Measurements from ENCODE around the gene ZC2HC1B. TPM values are rescaled to one million over a fixed set of nuclear protein-coding genes. Genes with fewer than 3 reads are reported as not detected.

Gene ZC2HC1B
- total RNA-seq, 1 experiment from 2014 or later, result not detected

- ChIA-PET CTCF (interaction anchor here (1.3 kb wide), 1 partner anchor 41 kb away, joined by 4 read pairs; no protein-coding TSS in a partner anchor), POLR2A (interaction anchor here (1.4 kb wide), 1 partner anchor 28 kb away, joined by 3 read pairs; the partner anchor contains the start of gene PLAGL1)
- no peak for TF ChIP-seq CTCF (IDR thresholded peaks at IDR 0.05; ENCODE audit: unreplicated experiment)
- Mint-ChIP-seq H3K9me3 (ENCODE audit: unreplicated experiment) (no peaks in the 10 kb centered on the region), H3K27me3 (ENCODE audit: insufficient read depth, unreplicated experiment) (no peaks in the 10 kb centered on the region), H3K27ac (ENCODE audit: low read depth, unreplicated experiment) (no peak overlapping the region), H3K4me3 (ENCODE audit: unreplicated experiment) (no peak overlapping the region), H3K36me3 (ENCODE audit: insufficient read depth, unreplicated experiment) (no peaks in the 10 kb centered on the region), H3K4me1 (ENCODE audit: insufficient read depth, unreplicated experiment) (no peaks in the 10 kb centered on the region)
- intact Hi-C loops (cut with micrococcal nuclease), result no loop called here
- BruUV-seq (replicated peaks), result no TSS peak
- DNase-seq (ENCODE audit: unreplicated experiment), result no peak
These were observed 116.6 kb downstream of the ZC2HC1B start for GRCh38 chr6:143980921-143981320.

- H3K27me3 Mint-ChIP-seq (ENCODE audit: insufficient read depth, unreplicated experiment), result no peaks in the 10 kb centered on the region
- ChIA-PET POLR2A (no interaction called here), CTCF (no interaction called here)
- H3K4me1 Mint-ChIP-seq (ENCODE audit: insufficient read depth, unreplicated experiment), result no peaks in the 10 kb centered on the region
- no peaks in the 10 kb centered on the region for H3K9me3 Mint-ChIP-seq (ENCODE audit: unreplicated experiment)
- H3K4me3 Mint-ChIP-seq (ENCODE audit: unreplicated experiment), result no peak overlapping the region
- no peak for TF ChIP-seq CTCF (IDR thresholded peaks at IDR 0.05; ENCODE audit: unreplicated experiment)
- no peak overlapping the region for H3K27ac Mint-ChIP-seq (ENCODE audit: low read depth, unreplicated experiment)
- H3K36me3 Mint-ChIP-seq (ENCODE audit: insufficient read depth, unreplicated experiment), result no peaks in the 10 kb centered on the region
- DNase-seq (ENCODE audit: unreplicated experiment), result no peak
- intact Hi-C loops (cut with micrococcal nuclease), result no loop called here
- no TSS peak for BruUV-seq (replicated peaks)
These were observed 118.7 kb downstream of the ZC2HC1B start for GRCh38 chr6:143982968-143983367.

GRCh38 chr6:143984666-143985065 is 120.4 kb downstream of the ZC2HC1B start:
- H3K27ac Mint-ChIP-seq (ENCODE audit: low read depth, unreplicated experiment), result no peak overlapping the region
- no peaks in the 10 kb centered on the region for H3K4me1 Mint-ChIP-seq (ENCODE audit: insufficient read depth, unreplicated experiment)
- no peak for DNase-seq (ENCODE audit: unreplicated experiment)
- no peaks in the 10 kb centered on the region for H3K9me3 Mint-ChIP-seq (ENCODE audit: unreplicated experiment)
- ChIA-PET POLR2A (no interaction called here), CTCF (interaction anchor here (0.6 kb wide), 1 partner anchor 28 kb away, joined by 3 read pairs; no protein-coding TSS in a partner anchor)
- BruUV-seq (replicated peaks), result no TSS peak
- no peaks in the 10 kb centered on the region for H3K27me3 Mint-ChIP-seq (ENCODE audit: insufficient read depth, unreplicated experiment)
- intact Hi-C loops (cut with micrococcal nuclease), result no loop called here
- TF ChIP-seq CTCF (IDR thresholded peaks at IDR 0.05; ENCODE audit: unreplicated experiment), result no peak
- H3K4me3 Mint-ChIP-seq (ENCODE audit: unreplicated experiment), result no peak overlapping the region
- no peaks in the 10 kb centered on the region for H3K36me3 Mint-ChIP-seq (ENCODE audit: insufficient read depth, unreplicated experiment)

GRCh38 chr6:143986463-143987065 is 122.3 kb downstream of the ZC2HC1B start:
- Mint-ChIP-seq H3K4me1 (ENCODE audit: insufficient read depth, unreplicated experiment) (no peaks in the 10 kb centered on the region), H3K4me3 (ENCODE audit: unreplicated experiment) (no peak overlapping the region), H3K27ac (ENCODE audit: low read depth, unreplicated experiment) (no peak overlapping the region), H3K9me3 (ENCODE audit: unreplicated experiment) (peaks cover 6% of the 10 kb centered on the region), H3K36me3 (ENCODE audit: insufficient read depth, unreplicated experiment) (no peaks in the 10 kb centered on the region), H3K27me3 (ENCODE audit: insufficient read depth, unreplicated experiment) (no peaks in the 10 kb centered on the region)
- DNase-seq (ENCODE audit: unreplicated experiment), result no peak
- intact Hi-C loops (cut with micrococcal nuclease), result no loop called here
- POLR2A ChIA-PET, result no interaction called here
- CTCF ChIA-PET, result interaction anchor here (0.5 to 0.6 kb wide), 2 partner anchors 66 to 194 kb away, joined by 3 read pairs; no protein-coding TSS in a partner anchor
- no TSS peak for BruUV-seq (replicated peaks)
- TF ChIP-seq CTCF (IDR thresholded peaks at IDR 0.05; ENCODE audit: unreplicated experiment), result no peak

Other genes with a start within 250 kb of the ZC2HC1B start
- gene PHACTR2, start 186.5 kb upstream of the ZC2HC1B start, total RNA-seq (2022), result 30.0 and 34.4 TPM in 2 replicates
- gene LTV1, start 21.1 kb upstream of the ZC2HC1B start, total RNA-seq (2022), result 40.4 and 47.4 TPM in 2 replicates
- gene PLAGL1, start 143.8 kb downstream of the ZC2HC1B start, total RNA-seq (2022), result 46.4 and 52.1 TPM in 2 replicates
- 211 and 298 TPM in 2 replicates for gene SF3B5, start 231.1 kb downstream of the ZC2HC1B start, total RNA-seq (2022)